Measurements from ENCODE around the gene TPM4.
A peak's percentile ranks its signal among the peaks of the same experiment; 100 is the strongest.

TPM4 gene

DNA sequence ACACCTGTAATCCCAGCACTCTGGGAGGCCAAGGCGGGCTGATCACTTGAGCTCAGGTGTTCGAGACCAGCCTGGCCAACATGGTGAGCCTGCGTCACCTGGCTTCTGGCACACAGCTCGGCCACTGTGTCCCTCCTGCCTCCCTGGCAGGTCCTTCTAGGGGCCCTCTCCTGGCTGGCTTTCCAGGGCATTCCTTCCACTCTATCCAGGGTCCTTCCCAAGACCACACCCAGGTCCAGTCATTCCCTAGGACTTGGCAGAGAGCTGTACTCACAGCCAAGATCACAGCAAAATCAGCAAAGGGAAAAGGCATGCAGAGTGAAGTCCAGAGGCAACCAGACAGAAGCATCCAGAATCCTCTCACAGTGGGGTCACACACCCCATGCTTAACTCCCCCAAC, 57.5 kb downstream of the TPM4 start:
- no peak for DNase-seq

DNA sequence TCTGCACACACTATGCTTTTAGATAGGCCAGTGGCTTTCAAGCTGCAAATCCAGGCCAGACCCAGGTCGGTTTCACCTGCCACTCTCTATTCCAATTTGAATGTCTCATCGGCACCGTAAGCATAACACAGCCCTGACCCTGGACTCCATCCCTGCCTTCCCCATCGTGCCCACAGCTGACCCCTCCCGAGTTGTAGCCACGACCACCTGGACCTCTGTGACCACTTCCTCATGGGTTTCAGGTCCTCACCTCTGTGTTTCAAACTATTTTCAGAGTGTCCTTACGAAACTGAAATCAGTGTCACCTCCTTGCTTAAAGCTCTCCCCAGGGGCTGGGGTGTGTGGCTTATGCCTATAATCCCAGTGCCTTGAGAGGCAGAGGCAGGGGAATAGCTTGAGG, 58.2 kb downstream of the TPM4 start:
- DNase-seq, result no peak

DNA sequence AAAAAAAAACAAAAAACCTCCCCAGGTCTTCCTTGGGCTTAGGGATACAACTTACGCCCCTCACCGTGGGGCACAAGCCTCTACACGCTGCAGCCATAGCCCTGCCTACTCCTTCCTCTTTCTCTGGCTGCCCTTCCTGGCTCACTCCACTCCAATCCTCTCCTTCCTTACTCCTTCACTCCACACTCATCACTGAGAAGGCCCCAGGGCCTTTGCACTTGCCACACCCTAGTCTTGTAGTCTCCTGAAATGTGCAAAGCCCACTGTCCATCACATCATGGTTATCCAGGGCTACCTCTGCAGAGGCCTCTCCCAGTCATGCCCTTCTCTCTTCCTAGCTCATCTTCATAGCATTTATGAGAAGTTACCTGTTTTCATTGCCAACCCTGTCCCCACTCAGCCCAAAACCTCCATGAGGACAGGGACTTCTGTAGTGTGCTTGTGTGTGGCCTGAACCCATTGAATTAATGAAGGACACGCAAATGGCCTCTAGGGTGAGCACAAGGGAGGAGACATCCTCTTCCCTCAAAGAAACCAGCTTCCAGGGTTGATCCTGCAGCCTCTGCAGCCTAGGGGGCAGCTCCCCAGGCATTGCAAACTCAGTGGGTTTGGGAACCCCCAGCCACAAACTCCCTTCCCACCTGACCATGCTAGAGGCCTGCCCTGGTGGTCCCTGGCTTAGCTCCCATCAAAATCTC, 59.3 kb downstream of the TPM4 start:
- DNase-seq, result no peak

DNA sequence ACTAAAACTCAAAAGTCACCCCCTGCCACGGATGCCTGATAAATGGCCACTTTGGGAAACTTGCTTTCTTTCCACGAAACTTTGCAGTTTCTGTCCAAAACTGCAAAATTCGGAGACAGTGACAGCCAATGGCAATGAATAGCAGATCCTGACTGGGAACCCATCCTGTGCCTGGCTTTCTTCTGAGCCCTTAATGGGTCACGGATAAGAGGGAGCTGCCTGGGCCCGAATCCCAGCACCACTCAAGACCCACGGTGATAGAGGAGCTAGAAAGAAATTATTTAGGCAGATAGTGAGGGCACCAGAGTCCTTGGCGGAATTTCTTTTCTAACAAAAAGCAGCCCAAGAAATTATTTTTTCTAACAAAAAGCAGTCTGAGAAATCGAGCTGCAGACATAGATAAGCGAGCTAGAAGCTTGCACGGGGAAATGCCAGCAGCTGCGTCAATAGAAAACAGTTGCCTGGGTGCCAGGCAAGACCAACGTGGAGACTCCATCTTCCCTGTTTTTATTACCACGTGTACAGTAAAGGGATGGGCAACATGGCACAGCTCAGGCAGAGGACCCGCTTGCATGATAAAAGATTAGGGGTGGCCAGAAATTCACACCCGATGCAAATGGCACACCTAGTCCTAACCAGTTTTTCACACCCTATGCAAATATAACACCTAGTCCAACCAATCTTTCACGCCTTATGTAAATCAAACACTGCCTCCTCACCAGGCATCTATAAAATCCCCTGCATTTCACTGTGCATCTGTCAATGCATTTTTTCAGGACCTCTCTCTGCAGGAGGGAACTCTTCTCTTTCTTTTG, 60.1 kb downstream of the TPM4 start:
- DNase-seq, result no peak

DNA sequence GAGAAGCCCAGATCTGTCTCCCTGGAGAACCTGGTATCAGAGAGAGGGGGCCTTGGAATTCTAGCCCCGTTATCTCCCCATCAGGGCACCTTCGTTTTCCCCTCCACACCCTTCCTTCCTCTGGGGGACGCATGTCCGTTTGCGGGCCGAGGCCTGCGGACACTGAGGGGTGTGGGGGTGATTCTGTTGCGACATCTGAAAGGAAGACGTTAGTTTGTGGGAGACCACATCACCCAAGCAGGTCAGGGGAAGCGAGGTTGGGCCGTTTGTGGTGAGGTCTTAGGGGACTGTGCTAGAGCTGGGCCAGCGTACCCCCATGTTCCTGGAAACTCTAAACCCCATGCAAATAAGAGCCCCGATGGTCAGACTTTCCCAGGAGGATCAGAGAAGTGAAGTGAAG, 63.5 kb downstream of the TPM4 start:
- no peak for DNase-seq

DNA sequence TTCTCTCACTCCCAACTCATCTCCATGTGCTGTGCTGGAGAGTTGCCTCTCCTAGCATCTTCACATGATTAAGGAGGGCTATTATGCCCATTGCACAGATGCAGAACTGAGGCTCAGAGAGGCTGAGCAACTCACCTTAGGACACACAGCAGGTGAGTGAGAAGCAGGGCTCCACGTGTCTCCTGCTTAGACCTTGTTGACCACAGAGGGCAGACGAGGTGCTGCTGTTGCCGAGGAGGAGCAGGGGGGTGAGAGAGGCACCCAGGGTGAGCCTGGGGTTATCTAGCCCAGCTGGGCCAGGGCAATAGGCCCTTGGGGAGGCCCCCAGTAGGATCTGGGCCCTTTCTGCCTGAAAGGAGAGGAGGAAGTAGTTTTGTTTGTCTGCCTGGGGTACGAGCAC, 64.7 kb downstream of the TPM4 start:
- DNase-seq, result no peak

DNA sequence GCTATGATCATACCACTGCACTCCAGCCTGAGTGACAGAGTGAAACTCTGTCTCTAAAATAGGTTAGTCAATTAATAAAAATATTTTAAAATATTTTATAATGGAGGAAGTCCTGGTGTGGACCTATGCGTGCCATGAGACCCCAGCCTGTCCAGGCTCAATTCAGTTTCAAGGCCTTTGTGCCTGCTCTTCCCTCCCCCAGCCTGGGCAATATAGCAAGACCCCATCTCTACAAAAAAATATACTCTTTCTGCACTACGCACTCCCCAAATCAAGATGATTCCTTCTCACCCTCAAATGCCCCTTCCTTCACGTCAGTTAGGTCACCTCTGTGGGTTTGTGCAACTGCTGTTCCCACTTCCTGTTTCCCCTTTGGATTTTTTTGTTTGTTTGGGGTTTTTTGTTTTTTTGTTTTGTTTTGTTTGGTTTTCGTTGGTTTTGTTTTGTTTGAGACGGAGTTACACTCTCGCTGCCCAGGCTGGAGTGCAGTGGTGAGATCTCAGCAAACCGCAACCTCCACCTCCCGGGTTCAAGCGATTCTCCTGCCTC, 65.8 kb downstream of the TPM4 start:
- DNase-seq, result no peak

DNA sequence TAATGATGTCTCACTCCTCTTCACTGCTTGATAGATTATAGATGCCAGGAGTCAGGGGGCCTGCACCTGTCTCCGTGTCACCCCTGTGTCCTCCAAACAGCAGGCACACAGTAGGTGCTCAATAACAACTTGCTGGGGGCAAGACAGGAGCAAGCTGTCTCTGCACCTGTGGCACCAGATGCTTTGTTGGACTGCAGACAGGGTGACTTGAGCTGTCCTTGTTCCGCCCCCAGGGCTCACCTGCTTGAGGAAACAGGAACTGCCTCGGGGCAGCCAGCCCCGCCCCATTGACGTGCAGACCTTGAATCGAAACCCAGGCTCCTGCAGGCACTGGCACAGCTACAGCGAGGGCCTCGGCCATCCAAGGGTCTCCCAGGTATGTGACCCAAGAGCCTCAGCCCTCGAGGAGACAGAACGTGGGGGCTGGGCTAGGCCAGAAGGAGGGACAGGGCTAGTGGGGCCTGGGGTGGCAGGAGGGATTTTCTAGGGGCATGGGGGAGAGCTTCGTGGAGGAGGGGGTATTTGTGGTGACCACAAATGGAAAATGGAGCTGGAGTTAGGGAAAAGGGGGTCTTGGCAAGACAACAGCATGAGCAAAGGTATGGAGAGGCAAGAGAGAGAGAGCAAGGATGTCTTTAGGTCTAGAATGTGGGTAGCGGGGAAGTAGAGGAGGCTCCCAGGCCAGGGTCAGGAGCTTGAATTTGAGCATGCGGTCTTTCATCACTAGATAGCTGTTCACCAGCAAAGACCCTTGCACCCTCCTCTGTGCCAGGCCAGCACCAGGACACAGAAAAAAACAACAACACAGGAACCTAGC, 67.3 kb downstream of the TPM4 start, which contains the start of gene HSH2D:
Gene HSH2D (plus strand): TSS at position 287 of the 817 bp plus-strand sequence. CDS start 5,066 bp downstream, outside the sequence.
- DNase-seq, result peak; percentile 42 to 79 (median 74)

DNA sequence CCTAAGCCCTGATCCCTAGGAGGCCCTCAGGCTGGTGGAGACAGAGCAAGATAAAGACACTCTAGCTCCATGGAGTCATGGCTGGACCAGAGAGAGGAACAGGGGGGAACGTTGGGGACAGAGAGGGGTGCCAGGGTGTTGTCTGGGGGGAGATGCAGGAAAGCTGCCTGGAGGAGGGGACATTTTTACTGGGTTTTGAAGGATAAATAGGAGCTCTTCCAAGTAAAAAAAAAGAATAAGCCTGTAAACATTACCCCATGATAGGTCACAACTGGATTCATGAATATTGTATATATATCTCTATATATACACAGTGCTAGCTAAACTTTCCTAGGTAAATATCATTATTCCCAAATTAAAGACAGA, 67.9 kb downstream of the TPM4 start:
- no peak for DNase-seq

DNA sequence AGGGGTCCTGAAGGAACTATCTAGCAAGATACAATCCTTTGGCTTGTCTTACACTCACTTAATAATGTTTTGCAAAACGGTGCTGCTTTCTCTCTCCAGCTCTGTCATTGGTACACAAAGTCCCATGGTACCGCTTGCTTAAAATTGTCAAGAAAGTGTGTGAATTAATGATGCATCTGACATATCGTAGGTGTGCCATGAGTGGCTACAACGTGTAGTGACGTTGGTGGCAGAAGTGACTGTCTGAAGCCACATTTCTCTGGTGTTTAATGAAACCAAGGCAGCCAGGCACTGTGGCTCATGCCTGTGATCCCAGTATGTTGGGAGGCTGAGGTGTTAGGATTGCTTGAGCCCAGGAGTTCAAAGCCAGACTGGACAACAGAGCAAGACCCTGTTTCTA, 69.8 kb downstream of the TPM4 start:
- DNase-seq, result no peak

DNA sequence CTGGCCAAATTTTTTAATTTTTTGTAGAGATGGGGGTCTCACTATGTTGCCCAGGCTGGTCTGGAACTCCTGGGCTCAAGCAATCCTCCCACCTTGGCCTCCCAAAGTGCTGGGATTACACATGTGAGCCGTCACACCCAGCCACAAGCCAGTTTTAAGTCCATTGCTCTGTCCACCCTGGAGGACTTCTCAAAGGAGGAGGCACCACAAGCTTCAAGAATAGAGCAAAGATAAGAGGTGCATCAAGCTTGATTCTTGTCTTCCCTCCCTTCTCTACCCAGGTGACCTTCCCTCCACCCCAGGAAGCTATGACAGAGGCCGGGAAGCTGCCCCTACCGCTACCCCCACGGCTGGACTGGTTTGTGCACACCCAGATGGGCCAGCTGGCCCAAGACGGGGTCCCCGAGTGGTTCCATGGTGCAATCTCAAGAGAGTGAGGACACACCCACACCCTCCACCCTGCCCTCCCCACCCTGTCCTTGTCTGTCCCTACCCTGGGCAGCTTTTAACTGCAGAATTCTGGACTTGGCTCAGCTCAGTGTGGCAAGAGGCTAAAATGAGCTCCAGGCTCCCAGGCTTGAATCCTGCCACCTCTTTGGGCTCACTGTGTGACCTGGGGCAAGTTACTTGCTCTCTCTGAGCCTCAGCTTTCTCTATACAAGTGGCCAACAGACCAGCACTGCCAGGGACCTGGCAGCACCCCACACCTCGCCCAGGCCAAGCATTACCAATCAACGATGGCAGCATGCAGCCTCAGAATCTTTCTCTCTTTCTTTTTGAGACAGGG, 72.3 kb downstream of the TPM4 start:
- DNase-seq, result no peak

All from stimulated activated naive CD4-positive, alpha-beta T cell (primary cell).